HG03108 (cell line): ENCODE measurements around the gene IGFBP2.

Experiments used
- ATAC-seq: cut with Tn5 transposase; IDR thresholded peaks from one replicate; pipeline ENCODE4 v1.9.1; 2021; ENCODE audit warnings: moderate library complexity; ENCODE audit not compliant: unreplicated experiment

IGFBP2 gene

DNA sequence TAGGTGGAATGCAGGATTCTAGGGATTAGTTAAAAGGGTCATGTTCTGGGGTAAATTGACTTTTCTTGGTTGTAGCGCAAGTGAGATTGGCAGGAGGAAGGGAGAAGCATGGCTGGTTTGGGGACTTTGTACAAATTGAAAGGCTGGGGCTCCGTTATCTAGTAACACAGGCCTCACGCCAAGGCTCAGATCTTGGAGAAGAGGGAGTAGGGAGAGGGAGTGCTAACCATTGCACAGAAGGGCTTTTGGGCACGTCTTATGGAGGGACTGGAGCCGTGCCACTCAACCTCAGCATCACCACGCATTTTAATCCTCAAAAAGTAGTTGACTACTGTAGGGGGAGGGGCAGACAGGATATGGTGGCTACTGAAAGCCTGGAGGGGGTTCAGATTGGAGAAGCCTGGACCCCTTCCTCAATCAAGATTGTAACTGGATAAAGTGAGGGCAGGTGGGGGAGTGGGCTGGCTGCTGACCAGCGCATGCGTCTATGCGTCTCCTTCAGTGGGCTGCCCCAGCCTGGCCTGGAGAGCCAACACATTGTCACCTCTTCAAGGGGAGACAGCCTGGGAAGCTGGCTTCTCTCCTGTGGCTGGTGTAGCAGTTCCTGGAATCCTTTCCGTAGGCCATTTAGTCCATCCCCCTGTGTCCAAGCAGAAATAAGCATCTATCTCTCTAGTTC is 47.9 kb downstream of the IGFBP2 start:
- no peak for ATAC-seq

DNA sequence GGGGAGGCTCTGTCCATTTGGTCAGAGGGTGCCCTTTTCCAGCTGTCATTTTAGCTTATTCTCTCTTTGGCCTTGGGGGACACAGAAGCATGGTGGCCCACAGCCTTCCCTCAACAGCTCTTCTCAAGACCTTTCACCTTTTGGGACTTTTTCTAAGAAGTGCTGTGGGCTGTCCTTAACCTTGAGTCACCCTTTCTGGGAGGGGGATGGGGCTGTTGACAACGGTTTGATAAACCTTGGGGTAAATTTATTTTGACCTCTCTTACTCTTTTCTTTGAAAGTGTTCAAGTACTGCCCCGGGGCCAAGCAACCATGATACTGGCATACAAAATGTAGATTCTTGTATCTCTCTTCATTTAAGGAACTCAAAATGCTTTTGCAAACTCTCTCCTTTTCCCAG is 48.5 kb downstream of the IGFBP2 start:
- ATAC-seq = no peak

DNA sequence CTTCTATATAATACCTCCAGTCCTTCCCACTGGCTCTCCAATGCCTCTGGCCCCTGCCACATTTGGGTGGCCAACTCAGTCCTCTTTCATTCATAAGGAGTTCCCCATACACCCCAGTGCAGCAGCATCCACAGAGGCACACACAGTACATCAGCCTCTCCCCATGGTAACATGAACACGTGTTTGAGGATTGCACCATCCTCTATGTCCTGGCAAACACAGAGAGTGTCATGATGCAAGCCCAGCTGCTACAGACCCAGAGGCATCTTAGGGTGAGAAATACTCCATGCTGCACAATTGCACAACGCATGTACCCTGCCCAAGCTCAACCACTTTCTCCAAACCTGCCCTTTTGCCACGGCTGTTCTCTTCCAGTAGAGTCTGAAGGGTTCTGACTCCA is 50.6 kb downstream of the IGFBP2 start:
- ATAC-seq = no peak

DNA sequence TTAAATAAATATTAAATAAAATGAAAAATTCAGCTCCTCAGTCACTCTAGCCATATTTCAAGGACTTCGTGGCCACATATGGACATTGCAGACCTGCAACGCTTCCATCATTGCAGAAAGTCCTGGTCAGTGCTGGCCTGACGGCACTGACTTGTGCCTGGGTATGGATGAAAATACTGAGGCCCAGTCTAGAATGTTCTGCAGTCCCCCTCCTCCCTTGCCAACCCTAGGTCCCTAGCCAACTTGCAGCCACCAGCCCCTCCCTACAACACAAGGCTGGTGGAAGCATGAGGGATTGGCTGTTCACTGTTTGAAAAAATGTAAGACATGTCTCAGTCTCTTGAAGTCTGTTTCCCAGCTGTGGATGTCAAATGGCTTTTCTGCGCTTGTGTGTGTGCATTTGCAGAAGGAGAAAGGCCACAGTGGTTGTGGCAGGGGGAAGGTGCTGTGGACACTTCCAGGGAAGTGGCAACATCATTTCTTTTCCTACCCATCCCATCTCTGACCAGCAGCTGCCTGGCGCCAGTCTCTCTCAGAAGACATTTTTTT is 52.2 kb downstream of the IGFBP2 start:
- ATAC-seq = no peak

DNA sequence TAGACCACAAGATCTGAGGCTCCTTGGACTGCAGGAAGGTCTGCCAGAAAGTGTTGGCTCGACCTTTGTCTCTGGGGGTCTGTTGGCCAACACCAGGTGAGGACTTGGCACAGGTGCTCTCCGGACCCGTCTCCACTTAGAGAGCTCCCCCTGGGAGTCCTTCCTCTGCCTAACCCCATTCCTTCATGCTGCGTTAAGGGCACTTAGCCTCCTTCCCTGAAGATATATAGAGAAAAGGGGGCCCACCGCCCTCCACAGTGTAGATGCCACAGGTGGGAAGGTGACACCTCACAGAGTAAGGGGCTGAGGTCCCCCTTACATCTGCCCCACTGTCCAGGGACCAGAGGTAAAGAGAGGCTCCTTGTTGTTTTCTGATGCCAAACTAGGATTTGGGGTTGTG is 53.9 kb downstream of the IGFBP2 start:
- no peak for ATAC-seq

DNA sequence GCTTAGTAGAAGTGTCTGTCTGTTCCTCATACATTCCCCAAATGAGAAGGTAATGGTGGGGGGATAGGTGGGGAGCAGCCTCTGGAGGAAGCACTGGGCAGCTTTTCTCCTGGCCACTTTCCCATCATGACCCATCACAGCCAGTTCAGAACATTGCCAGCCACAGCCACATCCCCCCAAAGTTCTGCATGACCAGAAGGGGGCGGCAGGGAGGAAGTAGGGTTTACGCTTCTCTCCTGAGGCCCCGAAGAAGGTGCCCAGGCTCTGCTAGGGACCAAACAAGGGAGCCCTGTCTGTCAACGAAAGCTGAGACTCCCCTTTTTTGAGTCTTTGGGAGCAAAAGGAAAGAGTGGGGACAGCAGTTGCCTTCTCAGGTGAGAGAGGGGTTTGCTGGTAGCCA is 54.4 kb downstream of the IGFBP2 start:
- no peak for ATAC-seq

DNA sequence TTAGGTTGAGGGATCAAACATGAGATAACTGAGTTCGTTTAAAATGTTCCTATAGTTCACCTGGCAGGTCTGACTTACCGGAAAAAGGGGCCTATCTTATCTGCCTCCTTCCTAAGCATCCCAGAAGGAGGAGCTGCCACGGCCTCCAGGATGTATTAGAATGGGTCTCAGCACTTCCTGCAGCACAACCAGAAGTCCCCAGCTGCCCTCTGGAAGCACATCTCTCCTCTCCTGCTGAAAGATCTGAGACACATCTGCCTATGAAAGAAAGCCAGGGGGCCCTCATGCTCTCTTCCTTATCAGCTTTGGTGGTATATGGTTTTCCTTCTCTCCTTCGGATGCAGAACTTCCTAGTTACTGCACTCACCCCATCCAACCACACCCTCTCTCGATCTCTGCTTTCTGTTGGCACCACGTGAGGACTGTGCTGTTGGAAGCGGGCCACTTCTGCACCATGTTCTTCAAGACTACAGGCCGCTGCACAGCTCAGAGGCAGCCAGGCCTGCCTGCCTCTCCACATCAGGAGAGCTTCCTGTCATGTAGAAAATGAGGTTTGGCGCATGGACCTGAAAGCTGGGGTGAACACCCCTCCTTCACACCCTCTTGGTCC is 55.6 kb downstream of the IGFBP2 start:
- ATAC-seq = no peak

DNA sequence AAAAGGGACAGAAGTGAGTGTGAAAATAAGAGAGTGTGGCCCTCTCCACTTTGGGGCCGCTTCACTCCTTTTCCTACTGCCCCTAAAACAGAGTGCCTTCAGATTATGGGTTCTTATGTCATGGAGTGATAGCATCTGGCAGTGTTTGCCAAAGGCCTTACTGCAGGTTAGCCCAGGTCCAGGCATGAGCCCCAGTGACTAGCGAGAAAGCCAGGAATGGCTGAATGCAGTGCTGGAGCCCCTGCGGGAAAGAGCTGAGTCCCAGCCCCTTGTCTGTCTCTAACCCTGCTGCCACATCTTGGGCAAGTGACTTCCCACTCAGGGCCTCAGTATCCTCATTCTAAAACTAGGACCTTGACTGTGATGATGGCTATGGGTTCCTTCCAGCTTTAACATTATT is 56.2 kb downstream of the IGFBP2 start:
- no peak for ATAC-seq

DNA sequence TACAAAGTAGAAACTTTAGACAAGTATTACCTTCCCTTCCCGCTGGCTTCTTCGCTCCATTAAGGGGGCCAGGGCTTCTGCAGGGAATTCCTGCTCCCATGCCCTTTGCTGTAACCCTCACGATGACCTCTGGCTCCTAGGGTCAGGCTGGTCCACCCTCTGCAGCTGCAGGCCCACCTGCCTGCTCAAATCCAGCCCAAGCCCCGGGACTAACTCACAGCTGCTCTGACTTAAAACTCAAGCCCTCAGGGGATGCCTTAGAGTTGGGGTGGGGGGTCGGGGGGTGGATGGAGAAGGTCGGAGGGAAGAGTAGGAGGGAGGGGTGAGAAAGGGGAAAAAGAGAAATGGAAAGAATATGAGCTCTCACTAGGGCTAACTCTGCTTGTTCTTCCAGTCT is 57.2 kb downstream of the IGFBP2 start:
- ATAC-seq = no peak

DNA sequence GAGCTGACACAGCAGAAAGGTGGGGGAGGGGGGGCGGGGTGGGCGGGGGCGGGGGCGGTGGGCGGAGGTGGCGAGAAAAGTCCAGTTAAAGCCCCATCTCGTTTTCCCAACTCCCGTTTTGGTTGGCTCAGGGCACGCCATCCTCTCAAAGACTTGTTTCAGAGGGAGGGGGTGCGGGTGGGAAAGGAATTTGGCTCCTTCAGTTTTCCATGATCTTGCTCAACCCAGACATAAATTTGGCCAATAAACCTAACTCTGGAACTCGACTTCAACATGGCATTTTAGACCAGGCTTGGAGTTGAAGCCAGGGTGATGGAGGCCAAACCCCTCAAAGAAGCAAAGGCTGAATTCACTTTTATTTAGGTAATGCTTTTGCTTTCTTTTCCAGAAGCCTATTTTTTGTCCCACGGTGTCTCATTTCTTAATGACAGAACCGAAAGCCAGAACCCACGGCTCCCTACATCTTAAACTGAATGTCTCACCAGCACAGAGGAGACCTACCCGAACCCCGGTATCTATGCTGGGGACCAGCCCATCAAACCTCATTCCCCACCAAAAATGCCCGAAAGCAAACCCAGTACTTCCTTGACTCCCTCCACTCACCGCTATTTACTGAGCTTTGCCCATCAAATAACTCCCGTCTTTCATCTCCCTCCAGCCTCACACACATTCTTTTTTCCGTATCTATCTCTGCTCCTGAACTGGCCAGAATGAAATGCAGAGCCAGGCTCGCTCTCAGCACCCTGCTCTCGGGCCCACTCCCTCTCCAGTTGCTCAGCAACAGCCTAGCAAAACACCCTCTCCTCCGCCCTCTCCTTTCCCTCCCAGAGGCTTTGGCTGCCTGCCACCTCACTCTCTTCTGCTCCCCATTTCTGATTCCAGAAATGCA is 57.9 kb downstream of the IGFBP2 start:
- ATAC-seq = no peak

DNA sequence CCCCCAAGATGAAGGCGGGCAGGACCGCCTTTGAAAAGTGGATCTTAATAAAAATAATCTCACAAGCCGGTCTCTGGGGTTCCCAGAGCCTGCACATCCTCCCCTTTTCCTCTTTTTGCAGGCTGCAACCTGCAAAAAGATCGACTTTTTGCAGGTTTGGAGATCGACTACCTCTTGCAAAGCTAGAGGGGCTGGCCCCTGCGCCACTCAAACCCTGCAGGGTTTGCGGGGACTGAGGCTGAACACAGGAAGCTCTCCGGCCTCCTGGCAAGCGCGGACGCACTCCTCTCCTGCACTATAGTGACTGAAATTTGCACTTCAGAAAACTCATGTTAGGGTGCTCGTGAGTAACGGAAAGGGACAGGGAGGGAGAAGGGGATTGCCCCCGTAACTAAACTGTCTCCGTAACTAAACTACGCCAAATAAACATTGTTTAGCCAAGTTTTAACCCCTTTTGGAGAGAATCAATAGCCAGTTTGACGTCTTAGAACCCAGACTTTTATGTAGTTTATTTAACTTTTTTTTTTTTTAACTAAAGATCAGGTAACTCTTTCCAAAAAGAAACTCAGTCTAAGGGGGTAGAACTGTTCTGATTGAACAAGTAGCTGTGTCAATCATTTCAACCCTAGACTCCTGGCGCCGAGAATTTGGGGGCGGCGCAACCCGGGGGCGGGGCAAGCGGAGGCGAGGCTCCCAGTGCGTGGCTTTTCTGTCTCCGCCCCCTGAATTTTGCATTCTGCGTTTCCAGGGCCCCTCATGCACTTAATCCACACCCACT is 59.6 kb downstream of the IGFBP2 start:
- ATAC-seq = no peak

DNA sequence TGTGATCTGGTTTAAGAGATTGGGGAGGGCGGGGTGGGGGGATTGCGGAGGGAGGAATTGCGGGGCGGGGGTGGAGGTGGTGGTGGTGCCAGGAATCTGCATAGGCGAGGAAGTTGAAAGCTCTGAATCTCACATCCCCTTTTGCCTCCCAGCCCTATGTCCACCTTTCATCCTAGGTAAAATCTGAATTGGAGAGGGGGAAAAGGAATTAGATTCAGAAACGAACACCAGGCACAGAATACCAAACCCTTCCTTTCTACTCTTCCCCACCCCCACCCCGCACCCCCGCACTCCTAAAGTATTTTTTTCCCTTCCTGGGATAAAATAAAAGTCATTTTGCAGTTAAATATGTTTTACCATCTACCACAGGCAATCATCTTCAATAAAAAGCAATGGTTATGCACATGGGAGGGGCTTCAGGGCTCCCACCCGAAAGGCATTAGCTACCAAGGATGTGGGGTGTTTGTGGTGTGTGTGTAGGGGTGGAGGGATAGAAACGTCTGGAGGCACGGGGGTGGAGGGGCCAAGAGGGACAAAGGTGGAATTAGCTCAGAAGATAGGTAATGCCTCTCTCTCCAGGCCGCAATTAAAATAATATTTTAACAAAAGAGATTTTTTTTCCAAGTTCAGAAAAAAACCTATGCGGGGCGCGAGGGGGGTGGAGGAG is 60.3 kb downstream of the IGFBP2 start:
- ATAC-seq = no peak

DNA sequence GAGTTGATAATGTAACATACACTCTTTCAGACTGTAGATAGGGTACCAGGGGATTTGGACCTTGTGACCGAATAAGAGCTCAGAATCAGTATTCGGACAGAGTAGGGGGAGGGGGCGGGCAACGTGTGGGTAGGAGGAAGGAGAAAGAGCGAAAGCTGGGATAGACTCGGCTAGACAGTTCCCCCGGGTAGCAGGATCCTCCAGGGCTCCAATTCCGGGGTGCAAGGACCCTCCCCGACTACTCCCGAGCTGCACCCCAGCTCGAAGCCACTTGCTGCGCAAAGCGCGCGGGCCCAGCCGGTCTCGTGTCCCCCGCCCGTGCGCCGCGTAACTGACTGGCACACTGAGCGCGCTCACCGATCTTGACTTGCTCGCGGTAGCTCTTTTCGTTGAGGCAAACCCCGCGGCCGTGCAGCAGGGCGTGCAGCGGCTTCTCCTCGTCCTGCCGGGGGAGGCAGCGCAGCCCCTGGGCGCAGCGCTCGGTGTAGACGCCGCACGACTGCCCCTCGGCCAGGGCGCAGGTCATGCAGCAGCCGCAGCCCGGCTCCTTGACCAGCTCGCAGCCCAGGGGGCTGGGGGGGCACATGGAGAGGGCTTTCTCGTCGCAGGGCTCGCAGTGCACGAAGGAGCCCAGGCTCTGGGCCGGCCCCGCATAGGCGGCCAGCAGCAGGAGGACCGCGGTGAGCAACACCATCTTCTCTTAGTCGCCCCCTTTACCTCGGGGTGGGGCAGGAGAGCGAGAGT is 61.0 kb downstream of the IGFBP2 start:
- ATAC-seq = no peak

DNA sequence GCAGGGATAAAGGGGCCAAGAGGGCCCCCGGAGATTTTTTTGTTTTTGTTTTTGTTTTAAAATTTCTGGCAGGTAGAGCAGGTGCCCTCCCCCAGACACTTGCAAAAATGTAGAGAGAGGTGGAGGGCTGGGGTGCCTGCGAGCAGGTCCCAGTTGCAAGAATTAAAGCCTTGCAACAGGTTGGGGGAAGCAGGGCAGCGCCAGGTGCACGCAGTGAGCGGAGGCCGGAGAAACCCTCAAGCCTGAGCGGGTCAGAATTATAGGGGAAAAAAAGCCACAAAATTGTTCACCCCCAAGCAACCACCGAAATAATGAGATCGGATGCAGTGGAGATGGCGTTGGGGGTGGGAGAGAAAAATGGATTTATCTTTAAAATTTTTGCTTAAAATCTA is 61.6 kb downstream of the IGFBP2 start:
- ATAC-seq = no peak

DNA sequence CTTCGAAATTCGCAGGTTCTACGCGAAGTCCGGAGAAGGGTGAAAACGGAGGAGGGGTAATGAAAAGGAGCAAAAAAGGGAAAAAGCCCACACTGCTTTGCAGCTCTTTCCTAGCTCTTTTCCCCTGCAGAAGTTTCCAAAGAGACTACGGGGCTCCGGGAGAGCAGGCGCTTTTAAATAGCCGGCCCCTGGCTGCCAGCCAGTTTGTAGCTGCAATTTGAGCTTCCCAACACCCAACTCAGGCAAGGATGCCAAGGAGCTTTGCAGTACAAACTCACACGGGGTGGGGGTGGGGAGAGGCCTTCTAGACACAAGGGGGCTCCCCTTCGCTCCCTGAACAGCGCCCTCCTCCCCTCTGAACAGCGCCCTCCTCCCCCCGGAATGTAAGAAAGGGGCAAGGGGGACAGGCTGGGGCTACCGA is 62.2 kb downstream of the IGFBP2 start, which contains the start of gene IGFBP5:
TSS of gene IGFBP5 (minus strand) at position 149 of the 421 bp plus-strand sequence. CDS start 774 bp downstream, outside the sequence.
- no peak for ATAC-seq

DNA sequence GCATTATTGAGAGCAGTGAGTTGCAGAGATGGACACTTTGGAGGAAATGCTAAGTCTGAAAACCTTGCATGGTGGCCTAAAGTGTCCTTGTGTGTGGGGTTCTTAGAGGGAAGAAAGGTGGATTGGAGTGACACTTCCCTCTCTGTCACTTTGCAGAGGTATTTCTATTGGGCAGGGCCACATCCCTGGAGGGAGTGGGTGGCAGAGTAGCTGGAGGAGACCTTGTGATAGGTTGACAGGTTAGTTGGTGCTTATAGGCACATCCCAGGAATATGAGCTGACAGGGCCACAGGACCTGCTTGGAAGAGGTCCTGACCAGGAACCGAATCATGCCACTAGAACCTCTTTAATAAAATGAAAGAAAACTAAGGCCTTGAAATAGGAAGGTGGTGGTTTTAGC is 63.1 kb downstream of the IGFBP2 start:
- ATAC-seq = no peak

DNA sequence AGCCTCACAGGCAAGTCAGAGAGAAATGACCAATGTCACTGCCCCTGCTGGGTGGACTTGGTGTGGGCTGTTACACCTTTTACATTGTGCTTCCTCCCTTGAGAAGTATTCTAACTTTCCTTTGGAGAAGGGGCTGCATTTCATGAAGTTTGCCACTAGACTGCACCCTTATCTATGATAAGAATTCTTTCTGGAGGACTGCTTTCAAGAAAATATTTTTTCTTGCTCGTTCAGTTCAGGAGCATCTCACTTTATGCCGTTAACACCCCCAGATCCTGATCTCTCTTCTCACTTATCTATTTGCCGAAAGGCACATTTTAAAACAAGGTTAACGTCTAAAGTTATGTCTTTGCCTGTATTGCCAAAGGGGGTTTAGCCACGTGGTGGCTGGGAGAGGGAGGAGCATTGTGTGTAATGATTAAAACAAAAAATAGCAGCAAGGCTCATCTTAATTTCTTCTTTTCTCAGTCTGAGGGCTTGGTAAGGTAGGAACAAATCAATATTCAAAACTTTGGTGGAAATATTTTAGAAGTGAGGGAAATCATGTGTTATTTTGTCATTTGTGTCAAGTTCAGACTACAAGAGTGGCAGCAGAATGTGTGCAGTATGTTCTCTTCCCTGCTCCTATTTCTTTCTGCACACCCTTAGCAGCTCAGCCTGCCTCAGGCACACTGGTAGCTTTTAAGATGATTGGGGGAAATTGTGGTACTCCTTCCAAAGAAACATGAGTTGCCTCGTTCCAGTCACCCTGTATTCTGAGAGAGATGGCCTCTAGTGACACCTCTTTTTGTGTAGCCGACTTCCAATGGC is 63.7 kb downstream of the IGFBP2 start:
- ATAC-seq = no peak

DNA sequence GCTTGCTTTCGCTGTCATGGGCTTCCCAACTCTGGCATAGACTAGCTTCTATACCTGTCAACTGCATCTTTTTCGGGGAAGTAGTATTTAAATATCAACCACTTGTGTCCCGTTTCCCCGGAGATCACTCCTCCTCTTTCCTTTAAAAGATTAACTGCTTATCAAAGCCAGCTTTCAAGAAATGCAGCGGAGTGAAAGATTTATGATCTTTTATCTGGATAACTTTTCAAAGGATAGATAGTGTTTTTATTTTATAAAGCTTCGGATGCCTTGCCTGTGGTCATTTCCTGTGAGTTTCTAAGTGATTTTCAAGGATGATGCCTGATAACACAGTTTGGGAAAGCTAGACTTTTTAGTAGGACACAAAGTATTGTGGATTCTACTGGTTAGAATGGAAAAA is 65.1 kb downstream of the IGFBP2 start:
- no peak for ATAC-seq

DNA sequence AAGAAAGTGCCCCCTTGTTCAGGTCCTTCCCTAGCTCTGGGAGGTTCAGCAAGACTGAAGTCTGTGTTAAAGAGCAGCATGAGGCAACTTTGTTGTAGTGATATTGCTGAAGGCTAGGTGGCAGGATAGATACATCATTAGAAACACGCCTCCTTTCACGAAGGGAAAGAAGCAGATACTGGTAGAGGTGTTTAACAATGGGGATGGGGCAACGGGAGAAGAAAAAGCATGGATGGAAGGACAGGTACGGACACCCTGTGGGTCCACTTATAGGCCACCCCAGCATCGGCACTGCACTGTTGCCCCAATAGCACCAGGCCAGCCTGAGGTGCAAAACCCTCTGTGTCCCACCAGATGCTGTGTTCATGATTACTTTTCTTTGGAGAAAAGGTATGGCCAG is 65.7 kb downstream of the IGFBP2 start:
- ATAC-seq = no peak
